ENCODE data around the gene ESD. TPM values are rescaled to one million over a fixed set of nuclear protein-coding genes. Genes with fewer than 3 reads are reported as not detected.

Gene ESD
- total RNA-seq, 1 experiment from 2014 or later, result 78.8 TPM

DNA sequence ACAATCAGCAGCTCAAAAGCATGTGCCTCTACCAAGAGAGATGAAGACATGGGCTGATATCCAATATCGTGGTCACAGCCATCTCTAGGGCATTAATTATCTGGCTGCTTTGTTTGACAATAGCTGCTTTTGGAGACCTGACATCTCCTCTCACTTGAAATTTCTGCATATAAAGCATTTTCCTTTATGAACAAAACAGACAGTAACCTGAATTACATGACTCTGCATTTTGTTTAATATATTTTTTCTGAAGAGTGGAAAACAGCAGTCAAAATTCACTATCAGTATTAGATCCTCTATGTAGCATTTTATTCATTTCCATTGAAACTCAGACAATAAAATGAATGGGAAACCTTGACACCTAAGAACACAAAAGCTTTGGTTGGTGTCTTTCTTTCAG lies 42.4 kb upstream of the ESD start:
- H3K23me2 ChIP-seq (ENCODE audit: insufficient read length, low read depth, low read length, poor library complexity, severe bottlenecking), result no peaks in the 10 kb centered on the region
- H3K79me1 ChIP-seq (ENCODE audit: insufficient read depth, low read depth, low read length, poor library complexity, severe bottlenecking), result no peaks in the 10 kb centered on the region
- no peaks in the 10 kb centered on the region for H3K27me3 Mint-ChIP-seq (ENCODE audit: low read depth)
- 0 out of 7 replicates have a peak, but pooled peaks cover 0 to 6% (median 0%) of the 10 kb centered on the region in 3 experiments for H3K36me3 Mint-ChIP-seq (ENCODE audit: insufficient read depth in 1 of 3, low read depth in 3 of 3)
- H3K4me1 Mint-ChIP-seq, result peaks cover 0 to 6% of the 10 kb centered on the region in 2 experiments; a peak in 2 of 4 replicates
- no peak overlapping the region for H2BK120ac ChIP-seq (ENCODE audit: low read depth, low read length, poor library complexity, severe bottlenecking)
- no peaks in the 10 kb centered on the region for H3K27me3 ChIP-seq (ENCODE audit: insufficient read depth, low read length)
- no peak overlapping the region for H3K4me3 Mint-ChIP-seq
- DNase-seq, result no peak
- no peak overlapping the region for H2AFZ ChIP-seq (ENCODE audit: low read length)
- H3K4me2 ChIP-seq (ENCODE audit: insufficient read depth, insufficient read length, low read length), result no peak overlapping the region
- no peaks in the 10 kb centered on the region for H3K4me1 ChIP-seq (ENCODE audit: insufficient read depth, low read length)
- no peak overlapping the region for H4K8ac ChIP-seq (replicated peaks; ENCODE audit: insufficient read length, low read depth, low read length)
- no peak overlapping the region for H2BK15ac ChIP-seq (ENCODE audit: low read depth, low read length)
- no peak overlapping the region for H4K5ac ChIP-seq (ENCODE audit: insufficient read length, low read depth, low read length)
- no peaks in the 10 kb centered on the region for H3K79me2 ChIP-seq (ENCODE audit: insufficient read depth, low read length)
- no peak overlapping the region for H3K27ac Mint-ChIP-seq
- no peaks in the 10 kb centered on the region for H4K20me1 ChIP-seq (ENCODE audit: control insufficient read depth, insufficient read depth, insufficient read length)
- TF ChIP-seq, protein P1, sequence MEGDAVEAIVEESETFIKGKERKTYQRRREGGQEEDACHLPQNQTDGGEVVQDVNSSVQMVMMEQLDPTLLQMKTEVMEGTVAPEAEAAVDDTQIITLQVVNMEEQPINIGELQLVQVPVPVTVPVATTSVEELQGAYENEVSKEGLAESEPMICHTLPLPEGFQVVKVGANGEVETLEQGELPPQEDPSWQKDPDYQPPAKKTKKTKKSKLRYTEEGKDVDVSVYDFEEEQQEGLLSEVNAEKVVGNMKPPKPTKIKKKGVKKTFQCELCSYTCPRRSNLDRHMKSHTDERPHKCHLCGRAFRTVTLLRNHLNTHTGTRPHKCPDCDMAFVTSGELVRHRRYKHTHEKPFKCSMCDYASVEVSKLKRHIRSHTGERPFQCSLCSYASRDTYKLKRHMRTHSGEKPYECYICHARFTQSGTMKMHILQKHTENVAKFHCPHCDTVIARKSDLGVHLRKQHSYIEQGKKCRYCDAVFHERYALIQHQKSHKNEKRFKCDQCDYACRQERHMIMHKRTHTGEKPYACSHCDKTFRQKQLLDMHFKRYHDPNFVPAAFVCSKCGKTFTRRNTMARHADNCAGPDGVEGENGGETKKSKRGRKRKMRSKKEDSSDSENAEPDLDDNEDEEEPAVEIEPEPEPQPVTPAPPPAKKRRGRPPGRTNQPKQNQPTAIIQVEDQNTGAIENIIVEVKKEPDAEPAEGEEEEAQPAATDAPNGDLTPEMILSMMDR (conservative IDR thresholded peaks at IDR 0.05), result no peak
- H3K9me3 Mint-ChIP-seq, result peaks cover 0 to 4% of the 10 kb centered on the region in 2 experiments; a peak in 1 of 5 replicates
- H3K14ac ChIP-seq (ENCODE audit: insufficient read depth, low read length), result no peak overlapping the region
- no peak overlapping the region for H2BK5ac ChIP-seq (ENCODE audit: insufficient read length, low read length)
- no peak overlapping the region for H3K9ac ChIP-seq (ENCODE audit: extremely low read depth, insufficient read length, low read length)
- H3K18ac ChIP-seq (ENCODE audit: insufficient read length, low read depth, low read length), result no peak overlapping the region
- H3K4ac ChIP-seq (ENCODE audit: low read depth, low read length), result no peak overlapping the region
- H2AK5ac ChIP-seq (ENCODE audit: insufficient read length, low read length), result no peak overlapping the region
- H3K56ac ChIP-seq (ENCODE audit: insufficient read length, low read depth, low read length), result no peak overlapping the region
- no peak overlapping the region for H3T11ph ChIP-seq (ENCODE audit: low read length)
- no peak overlapping the region for H3K23ac ChIP-seq (ENCODE audit: insufficient read length, low read depth, low read length)
- H3K9me3 ChIP-seq (ENCODE audit: control insufficient read depth, low read depth, low read length), result no peaks in the 10 kb centered on the region
- H2BK12ac ChIP-seq (ENCODE audit: insufficient read length, low read depth, low read length), result no peak overlapping the region
- no peak overlapping the region for H3K27ac ChIP-seq (ENCODE audit: insufficient read length, low read depth, low read length)
- no CpG with 5 or more reads among the region's 1 CpG for WGBS (ENCODE audit: extremely low coverage, insufficient read length, low lambda C conversion rate)
- no peak overlapping the region for H2BK20ac ChIP-seq (ENCODE audit: low read depth, low read length, poor library complexity, severe bottlenecking)
- no peak overlapping the region for H4K91ac ChIP-seq (ENCODE audit: insufficient read length, low read depth, low read length)
